Heart left ventricle (tissue), 13 donors: ENCODE data around the gene ASNSD1.

ENCODE experiments used
- CTCF ChIP-seq, 12 donors: fragments of 200-600 bp; sonication (generic) in 4 of 12; IDR thresholded peaks; one replicate each; pipeline versions ENCODE4 v1.5.0 to v1.8.0; 2018 to 2022; ENCODE audit warnings: antibody characterized with exemption in 12 of 12, mild to moderate bottlenecking in 5 of 12
- POLR2A ChIP-seq, 2 donors: fragments of 450-650 bp; IDR thresholded peaks; one replicate each; pipeline ENCODE4 v1.6.1; 2017; ENCODE audit warnings: antibody characterized with exemption in 2 of 2, mild to moderate bottlenecking in 2 of 2, moderate library complexity in 2 of 2
- donor health status: ischemic (EF 13 %, LVEDD 7.1; RV severe dilation, severe dysfunction).
- donor health status: DM: no; HTN: yes; CAD: no.
- donor health status: DM: no; HTN: no; CAD: no.
- donor health status: ischemic (EF 25% LVEDD 6.9; RV normal size, moderate dysfunction).
- donor health status: ischemic (EF 25% LVEDD 5.7; RV mildly dilated, moderate dysfunction).
- donor health status: ischemic (EF 35%, LVEDD 5.7; RV mildly dilated, moderate dysfunction).
- donor health status: nonischemic (EF 11% LVEDD 7.7; RV severe dilation, severe dysfunction).
- donor health status: DM: yes; HTN: yes; CAD: no.
- donor health status: PGD.
- donor health status: ischemic (EF 29% LVEDD 5.4; RV normal size, mild dysfunction).
- donor health status: nonischemic (EF 23%, LVEDD 6.1; RV moderate dilation, normal function).

GRCh38 chr2:189627789-189628188, 33.5 kb upstream of the ASNSD1 start:
- TF ChIP-seq CTCF (IDR thresholded peaks at IDR 0.05) (no peak), POLR2A (IDR thresholded peaks at IDR 0.05) (no peak)
